Ishikawa (cell line): ENCODE data around the gene SOD1.

Source experiments
- CEBPB ChIP-seq: IDR thresholded peaks from 2 replicates; pipeline ENCODE4 v1.6.1; 2012
- CREB1 ChIP-seq: IDR thresholded peaks from 2 replicates; pipeline ENCODE4 v1.6.1; 2012; ENCODE audit warnings: low read depth
- EGR1 ChIP-seq: IDR thresholded peaks from 2 replicates; pipeline ENCODE4 v1.6.1; 2012
- EP300 ChIP-seq: IDR thresholded peaks from 2 replicates; pipeline ENCODE4 v1.6.1; 2012; ENCODE audit warnings: borderline replicate concordance
- FOXM1 ChIP-seq: IDR thresholded peaks from 2 replicates; pipeline ENCODE4 v1.6.1; 2012; ENCODE audit warnings: low read depth, borderline replicate concordance
- NFIC ChIP-seq: IDR thresholded peaks from 2 replicates; pipeline ENCODE4 v1.6.1; 2012
- RAD21 ChIP-seq: IDR thresholded peaks from 2 replicates; pipeline ENCODE4 v1.6.1; 2012; ENCODE audit warnings: low read depth
- TAF1 ChIP-seq: IDR thresholded peaks from 2 replicates; pipeline ENCODE4 v1.6.1; 2012; ENCODE audit warnings: low read depth, mild to moderate bottlenecking
- TCF12 ChIP-seq: IDR thresholded peaks from 2 replicates; pipeline ENCODE4 v1.6.1; 2012; ENCODE audit warnings: low read depth
- TEAD4 ChIP-seq: IDR thresholded peaks from 2 replicates; pipeline ENCODE4 v1.6.1; 2012
- YY1 ChIP-seq: IDR thresholded peaks from 2 replicates; pipeline ENCODE4 v1.6.1; 2012; ENCODE audit warnings: low read depth
- ZBTB7A ChIP-seq: IDR thresholded peaks from 2 replicates; pipeline ENCODE4 v1.6.1; 2012; ENCODE audit warnings: low read depth
- TF ChIP-seq, protein P1 (sequence below): IDR thresholded peaks from 2 replicates; pipeline ENCODE4 v1.6.1; 2012
- TF ChIP-seq, protein P2 (sequence below): IDR thresholded peaks from 2 replicates; pipeline ENCODE4 v1.6.1; 2012; ENCODE audit warnings: low read depth, mild to moderate bottlenecking
- TF ChIP-seq, protein P3 (sequence below): IDR thresholded peaks from 2 replicates; pipeline ENCODE4 v1.6.1; 2012

SOD1 gene

DNA sequence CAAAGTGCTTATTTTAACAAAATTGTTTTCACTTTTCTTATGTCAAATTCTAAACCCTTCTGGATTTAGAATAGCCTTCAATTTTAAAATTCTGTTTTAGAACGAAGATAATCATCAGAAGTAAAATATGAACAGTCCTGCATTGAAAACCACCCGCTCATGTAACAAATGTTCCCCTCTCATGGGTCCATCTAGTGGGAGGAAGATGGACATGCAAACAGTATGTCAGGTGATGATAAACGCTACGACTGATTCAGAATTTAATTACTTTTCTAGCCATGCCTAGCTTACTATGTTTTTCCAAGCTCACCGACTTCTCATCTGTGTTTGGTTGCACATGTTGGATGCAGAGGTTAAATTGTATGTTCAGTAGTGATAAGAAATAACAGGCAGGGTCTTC, 23.5 kb downstream of the SOD1 start:
- TF ChIP-seq CEBPB (no peak), TEAD4 (no peak), FOXM1 (no peak), CREB1 (no peak)
- TF ChIP-seq, protein P1, sequence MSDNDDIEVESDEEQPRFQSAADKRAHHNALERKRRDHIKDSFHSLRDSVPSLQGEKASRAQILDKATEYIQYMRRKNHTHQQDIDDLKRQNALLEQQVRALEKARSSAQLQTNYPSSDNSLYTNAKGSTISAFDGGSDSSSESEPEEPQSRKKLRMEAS: no peak

DNA sequence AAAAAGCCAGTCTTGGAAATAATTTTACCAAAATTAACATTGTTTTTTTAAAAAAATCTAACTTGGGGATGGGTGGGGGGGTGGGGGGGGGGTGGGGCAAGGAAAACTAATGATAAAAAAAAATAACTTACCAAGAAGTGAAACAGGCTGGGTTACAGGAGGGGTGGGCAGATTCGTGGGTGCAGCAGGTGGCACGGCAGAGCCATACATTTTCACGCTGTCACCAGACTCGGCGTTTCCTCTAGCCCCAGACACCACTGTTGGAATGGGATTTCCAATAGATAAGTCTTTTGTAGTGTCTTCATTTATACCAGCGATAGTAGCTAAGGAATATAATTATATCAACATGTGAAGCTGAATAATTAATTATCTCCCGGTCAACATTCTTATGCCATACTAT, 25.4 kb downstream of the SOD1 start:
- TF ChIP-seq ZBTB7A: no peak
- TF ChIP-seq, protein P2, sequence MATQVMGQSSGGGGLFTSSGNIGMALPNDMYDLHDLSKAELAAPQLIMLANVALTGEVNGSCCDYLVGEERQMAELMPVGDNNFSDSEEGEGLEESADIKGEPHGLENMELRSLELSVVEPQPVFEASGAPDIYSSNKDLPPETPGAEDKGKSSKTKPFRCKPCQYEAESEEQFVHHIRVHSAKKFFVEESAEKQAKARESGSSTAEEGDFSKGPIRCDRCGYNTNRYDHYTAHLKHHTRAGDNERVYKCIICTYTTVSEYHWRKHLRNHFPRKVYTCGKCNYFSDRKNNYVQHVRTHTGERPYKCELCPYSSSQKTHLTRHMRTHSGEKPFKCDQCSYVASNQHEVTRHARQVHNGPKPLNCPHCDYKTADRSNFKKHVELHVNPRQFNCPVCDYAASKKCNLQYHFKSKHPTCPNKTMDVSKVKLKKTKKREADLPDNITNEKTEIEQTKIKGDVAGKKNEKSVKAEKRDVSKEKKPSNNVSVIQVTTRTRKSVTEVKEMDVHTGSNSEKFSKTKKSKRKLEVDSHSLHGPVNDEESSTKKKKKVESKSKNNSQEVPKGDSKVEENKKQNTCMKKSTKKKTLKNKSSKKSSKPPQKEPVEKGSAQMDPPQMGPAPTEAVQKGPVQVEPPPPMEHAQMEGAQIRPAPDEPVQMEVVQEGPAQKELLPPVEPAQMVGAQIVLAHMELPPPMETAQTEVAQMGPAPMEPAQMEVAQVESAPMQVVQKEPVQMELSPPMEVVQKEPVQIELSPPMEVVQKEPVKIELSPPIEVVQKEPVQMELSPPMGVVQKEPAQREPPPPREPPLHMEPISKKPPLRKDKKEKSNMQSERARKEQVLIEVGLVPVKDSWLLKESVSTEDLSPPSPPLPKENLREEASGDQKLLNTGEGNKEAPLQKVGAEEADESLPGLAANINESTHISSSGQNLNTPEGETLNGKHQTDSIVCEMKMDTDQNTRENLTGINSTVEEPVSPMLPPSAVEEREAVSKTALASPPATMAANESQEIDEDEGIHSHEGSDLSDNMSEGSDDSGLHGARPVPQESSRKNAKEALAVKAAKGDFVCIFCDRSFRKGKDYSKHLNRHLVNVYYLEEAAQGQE: no peak
- TF ChIP-seq, protein P3, sequence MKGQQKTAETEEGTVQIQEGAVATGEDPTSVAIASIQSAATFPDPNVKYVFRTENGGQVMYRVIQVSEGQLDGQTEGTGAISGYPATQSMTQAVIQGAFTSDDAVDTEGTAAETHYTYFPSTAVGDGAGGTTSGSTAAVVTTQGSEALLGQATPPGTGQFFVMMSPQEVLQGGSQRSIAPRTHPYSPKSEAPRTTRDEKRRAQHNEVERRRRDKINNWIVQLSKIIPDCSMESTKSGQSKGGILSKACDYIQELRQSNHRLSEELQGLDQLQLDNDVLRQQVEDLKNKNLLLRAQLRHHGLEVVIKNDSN: no peak
- TF ChIP-seq CEBPB: no peak
- no peak for TF ChIP-seq FOXM1
- TF ChIP-seq, protein P1: no peak
- no peak for TF ChIP-seq EGR1
- no peak for TF ChIP-seq RAD21
- no peak for TF ChIP-seq TEAD4

DNA sequence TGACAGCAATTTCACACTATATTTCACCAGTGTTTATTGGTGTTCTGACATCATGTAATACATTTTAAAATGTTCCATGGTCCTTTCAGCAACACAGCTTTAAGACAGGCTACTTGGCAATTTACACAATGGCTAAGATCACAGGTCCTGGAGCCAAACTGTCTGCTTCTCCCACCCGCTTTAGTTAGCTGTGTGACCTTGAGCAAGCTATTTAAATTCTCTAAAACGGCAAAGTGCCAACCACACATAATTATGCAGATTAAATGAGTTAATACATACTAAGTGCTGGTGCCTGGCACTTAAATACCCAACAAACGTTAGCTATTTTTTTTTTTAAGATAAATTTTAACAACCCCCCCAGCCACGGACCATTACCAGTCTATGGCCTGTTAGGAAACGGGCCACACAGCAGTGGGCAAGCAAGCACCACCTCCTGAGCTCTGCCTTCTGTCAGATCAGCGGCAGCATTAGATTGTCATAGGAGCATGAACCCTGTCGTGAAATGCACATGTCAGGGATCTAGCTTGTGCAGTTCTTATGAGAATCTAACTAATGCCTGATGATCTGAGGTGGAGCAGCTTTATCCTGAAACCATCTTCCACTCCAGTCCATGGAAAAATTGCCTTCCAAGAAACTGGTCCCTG, 26.9 kb downstream of the SOD1 start:
- TF ChIP-seq TAF1 (no peak), TCF12 (no peak), CEBPB (no peak), NFIC (no peak), ZBTB7A (no peak), TEAD4 (no peak), EP300 (no peak), YY1 (no peak)
- TF ChIP-seq, protein P2: no peak
- TF ChIP-seq, protein P1: no peak

DNA sequence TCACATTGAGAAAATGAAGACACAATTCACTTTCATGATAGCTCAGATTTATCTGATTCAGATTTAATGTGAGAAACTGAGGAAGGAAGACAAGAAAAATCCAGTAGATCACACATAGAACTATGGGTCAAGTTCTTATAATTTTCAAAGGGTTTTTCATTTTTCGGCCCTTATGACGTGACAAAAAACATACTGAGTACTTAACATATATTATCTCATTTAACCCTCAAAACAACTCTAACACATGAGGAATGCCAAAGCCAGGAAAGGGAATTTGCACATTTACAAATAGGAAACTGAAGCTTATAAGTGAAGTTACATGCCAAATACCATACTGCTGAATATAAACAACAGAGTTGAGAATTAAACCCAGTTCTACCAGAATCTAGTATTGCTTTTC, 27.6 kb downstream of the SOD1 start:
- no peak for TF ChIP-seq CEBPB
- TF ChIP-seq, protein P3: no peak
- no peak for TF ChIP-seq TCF12
- no peak for TF ChIP-seq TAF1
- TF ChIP-seq NFIC: no peak
- no peak for TF ChIP-seq YY1
- TF ChIP-seq CREB1: no peak
- TF ChIP-seq EP300: no peak
- TF ChIP-seq, protein P1: no peak
- no peak for TF ChIP-seq RAD21

DNA sequence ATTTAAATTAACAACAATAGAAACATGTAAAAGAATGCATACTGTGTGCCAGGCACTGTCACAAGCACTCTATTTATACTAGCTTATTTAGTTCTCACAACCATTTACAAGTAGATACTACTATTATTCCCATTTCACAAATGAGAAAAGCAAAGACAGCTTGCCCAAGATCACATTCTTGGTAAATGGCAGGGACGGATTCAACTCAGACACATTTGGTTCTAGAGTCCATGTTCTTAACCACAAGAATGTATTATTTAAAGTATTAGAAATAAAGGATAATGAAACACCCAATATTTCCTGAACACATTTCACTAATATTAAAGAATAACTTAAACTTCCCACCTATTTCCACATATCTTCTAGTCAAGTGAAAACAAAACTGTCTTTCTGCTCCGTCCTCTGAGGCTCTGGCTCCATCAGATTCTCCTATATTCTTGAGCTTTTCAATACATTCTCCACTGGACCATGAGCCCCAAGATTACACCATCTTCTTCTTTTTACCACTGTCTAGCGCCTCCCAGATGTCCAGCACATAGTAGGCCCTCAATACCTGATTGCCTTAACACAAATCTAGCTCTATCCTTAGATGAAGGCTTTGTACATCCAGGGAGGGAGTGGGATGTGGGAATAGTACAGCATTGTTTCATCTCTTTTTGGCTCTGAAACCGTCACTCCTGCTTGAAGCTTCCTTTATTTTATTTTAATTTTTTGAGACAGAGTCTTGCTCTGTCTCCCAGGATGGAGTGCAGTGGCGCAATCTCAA, 29.3 kb downstream of the SOD1 start:
- TF ChIP-seq ZBTB7A (no peak), TCF12 (no peak)

DNA sequence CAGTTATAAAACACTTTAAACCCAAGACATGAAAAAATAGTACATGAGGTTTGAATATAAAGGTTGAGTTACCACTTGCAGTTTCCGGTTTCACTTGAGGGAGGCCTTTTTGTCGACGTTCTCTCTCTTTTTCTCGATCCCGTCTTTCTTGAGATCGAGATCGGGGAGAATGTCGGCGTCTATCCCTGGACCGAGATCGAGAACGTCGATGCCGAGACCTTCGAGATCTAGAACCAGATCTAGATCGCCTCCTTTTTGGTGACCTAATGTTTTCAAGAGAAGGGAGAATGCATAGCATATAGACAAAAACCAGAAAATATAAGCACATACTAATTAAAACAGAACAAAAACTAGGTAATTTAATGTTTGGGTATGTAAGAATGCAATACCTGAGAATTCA, 33.7 kb downstream of the SOD1 start:
- TF ChIP-seq TAF1: no peak
- no peak for TF ChIP-seq CEBPB
- no peak for TF ChIP-seq TEAD4
- TF ChIP-seq YY1: no peak
- no peak for TF ChIP-seq NFIC
- TF ChIP-seq CREB1: no peak
- TF ChIP-seq ZBTB7A: no peak
- no peak for TF ChIP-seq EP300
- TF ChIP-seq TCF12: no peak
- TF ChIP-seq, protein P2: no peak
- TF ChIP-seq, protein P3: no peak
